Gastrocnemius medialis (tissue), 4 donors: ENCODE data around the gene NXN.

Experiments
- POLR2A ChIP-seq, 2 donors: fragments of 450-650 bp; IDR thresholded peaks; one replicate each; pipeline ENCODE4 v1.6.1; 2017; ENCODE audit warnings: antibody characterized with exemption in 2 of 2, mild to moderate bottlenecking in 2 of 2, moderate library complexity in 2 of 2
- TF ChIP-seq, protein P1 (sequence below), 5 experiments: fragments of 450-650 bp in 3 of 5; fragments of 200-600 bp in 2 of 5; sonication (generic) in 2 of 5; IDR thresholded peaks in 4 of 5; conservative IDR thresholded peaks in 1 of 5; 1 replicate in 4 of 5; 2 replicates in 1 of 5; pipeline ENCODE4 v1.5.1; 2016 to 2019; ENCODE audit warnings: antibody characterized with exemption in 5 of 5, mild to moderate bottlenecking in 3 of 5, moderate library complexity in 3 of 5

DNA sequence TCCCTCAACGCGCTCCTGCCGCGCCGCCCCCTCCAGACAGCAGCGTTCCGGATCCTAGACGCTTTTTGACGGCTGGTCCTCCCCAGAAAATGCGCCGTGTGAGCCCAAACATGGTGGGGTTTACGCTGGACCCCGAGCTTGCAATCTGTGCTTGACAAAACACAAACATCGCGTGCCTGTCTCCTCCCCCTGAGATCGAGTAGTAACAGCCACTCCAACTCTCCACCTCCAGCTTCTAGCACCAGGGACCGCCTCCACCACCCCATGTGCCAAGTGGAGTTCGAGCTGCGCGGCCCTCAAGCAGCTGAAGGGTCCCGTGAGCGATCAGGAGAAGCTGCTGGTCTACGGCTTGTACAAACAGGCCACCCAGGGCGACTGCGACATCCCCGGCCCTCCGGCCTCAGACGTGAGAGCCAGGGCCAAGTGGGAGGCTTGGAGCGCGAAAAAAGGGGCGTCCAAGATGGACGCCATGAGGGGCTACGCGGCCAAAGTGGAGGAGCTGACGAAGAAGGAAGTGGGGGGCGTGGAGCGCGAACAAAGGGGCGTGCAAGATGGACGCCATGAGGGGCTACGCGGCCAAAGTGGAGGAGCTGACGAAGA lies 226.9 kb downstream of the NXN start:
- TF ChIP-seq, protein P1, sequence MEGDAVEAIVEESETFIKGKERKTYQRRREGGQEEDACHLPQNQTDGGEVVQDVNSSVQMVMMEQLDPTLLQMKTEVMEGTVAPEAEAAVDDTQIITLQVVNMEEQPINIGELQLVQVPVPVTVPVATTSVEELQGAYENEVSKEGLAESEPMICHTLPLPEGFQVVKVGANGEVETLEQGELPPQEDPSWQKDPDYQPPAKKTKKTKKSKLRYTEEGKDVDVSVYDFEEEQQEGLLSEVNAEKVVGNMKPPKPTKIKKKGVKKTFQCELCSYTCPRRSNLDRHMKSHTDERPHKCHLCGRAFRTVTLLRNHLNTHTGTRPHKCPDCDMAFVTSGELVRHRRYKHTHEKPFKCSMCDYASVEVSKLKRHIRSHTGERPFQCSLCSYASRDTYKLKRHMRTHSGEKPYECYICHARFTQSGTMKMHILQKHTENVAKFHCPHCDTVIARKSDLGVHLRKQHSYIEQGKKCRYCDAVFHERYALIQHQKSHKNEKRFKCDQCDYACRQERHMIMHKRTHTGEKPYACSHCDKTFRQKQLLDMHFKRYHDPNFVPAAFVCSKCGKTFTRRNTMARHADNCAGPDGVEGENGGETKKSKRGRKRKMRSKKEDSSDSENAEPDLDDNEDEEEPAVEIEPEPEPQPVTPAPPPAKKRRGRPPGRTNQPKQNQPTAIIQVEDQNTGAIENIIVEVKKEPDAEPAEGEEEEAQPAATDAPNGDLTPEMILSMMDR (IDR thresholded peaks at IDR 0.05 in 4 of 5, conservative IDR thresholded peaks at IDR 0.05 in 1 of 5), result no peak
- no peak for TF ChIP-seq POLR2A (IDR thresholded peaks at IDR 0.05)
